ENCODE results near the gene PDIA2.

DNA sequence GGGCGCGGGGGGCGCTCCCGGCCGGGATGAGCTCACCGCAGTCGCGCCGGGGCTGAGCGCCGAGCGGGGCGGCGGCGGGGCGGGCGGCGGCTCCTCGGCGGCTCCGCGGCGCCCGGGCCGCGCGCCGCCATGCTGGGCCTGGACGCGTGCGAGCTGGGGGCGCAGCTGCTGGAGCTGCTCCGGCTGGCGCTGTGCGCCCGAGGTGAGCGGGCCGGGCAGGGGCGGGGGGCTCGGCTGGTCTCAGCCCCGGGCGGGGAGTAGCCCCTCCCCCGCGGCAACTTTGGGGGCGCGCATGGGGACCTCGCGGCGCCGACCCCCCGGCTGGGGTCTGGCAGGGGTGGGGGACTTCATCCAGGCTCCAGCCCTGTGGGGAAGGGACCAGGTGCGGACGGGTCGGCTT is 2.4 kb upstream of the PDIA2 start, which contains the start of gene ARHGDIG:
- TF ChIP-seq MYNN (tag by site-specific recombination; IDR thresholded peaks at IDR 0.05; ENCODE audit: borderline replicate concordance) (no peak), ZNF184 (tag by site-specific recombination; IDR thresholded peaks at IDR 0.05) (no peak)
- TF ChIP-seq, protein P1, sequence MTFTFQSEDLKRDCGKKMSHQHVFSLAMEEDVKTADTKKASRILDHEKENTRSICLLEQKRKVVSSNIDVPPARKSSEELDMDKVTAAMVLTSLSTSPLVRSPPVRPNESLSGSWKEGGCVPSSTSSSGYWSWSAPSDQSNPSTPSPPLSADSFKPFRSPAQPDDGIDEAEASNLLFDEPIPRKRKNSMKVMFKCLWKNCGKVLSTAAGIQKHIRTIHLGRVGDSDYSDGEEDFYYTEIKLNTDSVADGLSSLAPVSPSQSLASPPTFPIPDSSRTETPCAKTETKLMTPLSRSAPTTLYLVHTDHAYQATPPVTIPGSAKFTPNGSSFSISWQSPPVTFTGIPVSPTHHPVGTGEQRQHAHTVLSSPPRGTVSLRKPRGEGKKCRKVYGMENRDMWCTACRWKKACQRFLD (tag by site-specific recombination; IDR thresholded peaks at IDR 0.05), result no peak
- TF ChIP-seq, protein P2, sequence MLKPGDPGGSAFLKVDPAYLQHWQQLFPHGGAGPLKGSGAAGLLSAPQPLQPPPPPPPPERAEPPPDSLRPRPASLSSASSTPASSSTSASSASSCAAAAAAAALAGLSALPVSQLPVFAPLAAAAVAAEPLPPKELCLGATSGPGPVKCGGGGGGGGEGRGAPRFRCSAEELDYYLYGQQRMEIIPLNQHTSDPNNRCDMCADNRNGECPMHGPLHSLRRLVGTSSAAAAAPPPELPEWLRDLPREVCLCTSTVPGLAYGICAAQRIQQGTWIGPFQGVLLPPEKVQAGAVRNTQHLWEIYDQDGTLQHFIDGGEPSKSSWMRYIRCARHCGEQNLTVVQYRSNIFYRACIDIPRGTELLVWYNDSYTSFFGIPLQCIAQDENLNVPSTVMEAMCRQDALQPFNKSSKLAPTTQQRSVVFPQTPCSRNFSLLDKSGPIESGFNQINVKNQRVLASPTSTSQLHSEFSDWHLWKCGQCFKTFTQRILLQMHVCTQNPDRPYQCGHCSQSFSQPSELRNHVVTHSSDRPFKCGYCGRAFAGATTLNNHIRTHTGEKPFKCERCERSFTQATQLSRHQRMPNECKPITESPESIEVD (tag by site-specific recombination; IDR thresholded peaks at IDR 0.05), result no peak

Data from HEK293 (cell line).